K562 (cell line): ENCODE results near the gene ZDHHC16. TPM values are rescaled to one million over a fixed set of nuclear protein-coding genes. Genes with fewer than 3 reads are reported as not detected.

Experiments used
- BRF1 ChIP-seq: IDR thresholded peaks from 3 replicates; pipeline ENCODE4 v1.6.1; 2011; ENCODE audit warnings: borderline replicate concordance, mild to moderate bottlenecking; ENCODE audit not compliant: insufficient read length; ENCODE audit errors: extremely low read depth
- CCNT2 ChIP-seq: IDR thresholded peaks from 2 replicates; pipeline ENCODE4 v1.6.1; 2011; ENCODE audit warnings: borderline replicate concordance, low read depth, mild to moderate bottlenecking, moderate library complexity, mixed read lengths, low read length; ENCODE audit not compliant: insufficient read length; ENCODE audit errors: extremely low read depth
- EGR1 ChIP-seq: fragments of 450-650 bp; conservative IDR thresholded peaks from 2 replicates; pipeline ENCODE4 v1.6.1; 2017; ENCODE audit warnings: mild to moderate bottlenecking
- EZH2 ChIP-seq: IDR thresholded peaks from 2 replicates; pipeline ENCODE4 v1.6.1; 2012; ENCODE audit warnings: low read depth, mild to moderate bottlenecking, inconsistent platforms, low read length, borderline replicate concordance
- FOXA3 ChIP-seq, 2 experiments: fragments of 450-650 bp in 1 of 2; sonication (generic) in 1 of 2; formaldehyde crosslinking; IDR thresholded peaks in 1 of 2; conservative IDR thresholded peaks in 1 of 2; 2 replicates each; pipeline versions ENCODE4 v1.4.0 to v1.8.0; 2020 to 2022; ENCODE audit warnings: mild to moderate bottlenecking in 2 of 2, missing genetic modification reagents in 1 of 2
- FOXJ3 ChIP-seq: sonication (generic); formaldehyde crosslinking; IDR thresholded peaks from 2 replicates; pipeline ENCODE4 v1.4.0; 2020; ENCODE audit warnings: mild to moderate bottlenecking, missing genetic modification reagents
- GTF2E2 ChIP-seq: fragments of 200-800 bp; sonication (Bioruptor generic); IDR thresholded peaks from 2 replicates; pipeline ENCODE4 v1.6.1; 2016; ENCODE audit warnings: missing genetic modification characterization, missing compliant biosample characterization
- JUN ChIP-seq, 2 experiments: sonication (generic) in 1 of 2; formaldehyde crosslinking in 1 of 2; IDR thresholded peaks; 2 replicates each; pipeline versions ENCODE4 v1.6.1 to v1.8.0; 2012 to 2022; ENCODE audit warnings: borderline replicate concordance in 2 of 2, mild to moderate bottlenecking in 2 of 2, improper control_type of control experiment in 1 of 2, low read depth in 1 of 2, low read length in 1 of 2, missing genetic modification reagents in 1 of 2
- LCOR ChIP-seq: sonication (generic); formaldehyde crosslinking; IDR thresholded peaks from 2 replicates; pipeline ENCODE4 v1.8.0; 2022; ENCODE audit warnings: mild to moderate bottlenecking, missing genetic modification reagents
- NFIC ChIP-seq: fragments of 450-650 bp; IDR thresholded peaks from 2 replicates; pipeline ENCODE4 v1.6.1; 2017; ENCODE audit warnings: mild to moderate bottlenecking, inconsistent platforms
- NFRKB ChIP-seq: fragments of 450-650 bp; IDR thresholded peaks from 2 replicates; pipeline ENCODE4 v1.6.1; 2016; ENCODE audit warnings: low read depth
- NKRF ChIP-seq: fragments of 450-650 bp; IDR thresholded peaks from 2 replicates; pipeline ENCODE4 v1.6.1; 2016; ENCODE audit warnings: borderline replicate concordance
- POU5F1 ChIP-seq: fragments of 150-350 bp; IDR thresholded peaks from 2 replicates; pipeline ENCODE4 v1.6.1; 2014; ENCODE audit warnings: borderline replicate concordance, low read length, low read depth, mild to moderate bottlenecking; ENCODE audit not compliant: partially characterized antibody
- RNF219 ChIP-seq: fragments of 250-450 bp; sonication (Bioruptor Pico); IDR thresholded peaks from 2 replicates; pipeline ENCODE4 v1.5.0; 2022; ENCODE audit warnings: mild to moderate bottlenecking
- RUNX1 ChIP-seq: sonication (generic); IDR thresholded peaks from 2 replicates; pipeline ENCODE4 v1.6.1; 2016; ENCODE audit warnings: antibody characterized with exemption, low read depth
- SLC30A9 ChIP-seq: fragments of 250-450 bp; sonication (Bioruptor Pico); IDR thresholded peaks from 2 replicates; pipeline ENCODE4 v1.8.0; 2022; ENCODE audit warnings: mild to moderate bottlenecking, moderate library complexity
- SMAD4 ChIP-seq: fragments of 250-450 bp; sonication (Bioruptor Pico); conservative IDR thresholded peaks from 2 replicates; pipeline ENCODE4 v1.8.0; 2021; ENCODE audit warnings: inconsistent platforms, mild to moderate bottlenecking, moderate library complexity
- TBP ChIP-seq: optimal IDR thresholded peaks from 2 replicates; pipeline ENCODE3; 2011; ENCODE audit warnings: low read depth, low read length, improper control_type of control experiment
- ZBTB1 ChIP-seq: sonication (generic); formaldehyde crosslinking; IDR thresholded peaks from 2 replicates; pipeline ENCODE4 v1.8.1; 2023; ENCODE audit warnings: missing genetic modification reagents, low read depth, mild to moderate bottlenecking, borderline replicate concordance
- ZNF134 ChIP-seq: fragments of 250-450 bp; sonication (Bioruptor Pico); conservative IDR thresholded peaks from 2 replicates; pipeline ENCODE4 v1.4.0; 2020
- ZNF280B ChIP-seq: fragments of 250-450 bp; sonication (Bioruptor Pico); IDR thresholded peaks from 2 replicates; pipeline ENCODE4 v1.5.1; 2021; ENCODE audit warnings: mild to moderate bottlenecking
- ZNF41 ChIP-seq: fragments of 250-450 bp; sonication (Bioruptor Pico); conservative IDR thresholded peaks from 2 replicates; pipeline ENCODE4 v1.4.0; 2020; ENCODE audit warnings: mild to moderate bottlenecking
- ZNF57 ChIP-seq: fragments of 450-650 bp; formaldehyde crosslinking; IDR thresholded peaks from 2 replicates; pipeline ENCODE4 v1.4.0; 2020; ENCODE audit warnings: mild to moderate bottlenecking, moderate library complexity
- polyA plus RNA-seq, 8 experiments: library from polyadenylated mRNA; depleted of rRNA in 4 of 8; stranded (reverse) in 5 of 8; unstranded in 3 of 8; fragments of >200 nt; fragmentation: Nextera tagmentation in 2 of 8; fragmentation: Illumina TruSeq in 1 of 8; extraction: Ambion mirVana in 2 of 8; extraction: Trizol in 1 of 8; gene quantifications; 2 replicates each; pipeline versions ENCODE4 v1.2.1 to v1.2.3, GENCODE V29; 2011 to 2014; ENCODE audit warnings: inconsistent platforms in 1 of 8, missing spikeins in 1 of 8
- total RNA-seq, 7 experiments: library from RNA; depleted of rRNA in 6 of 7; stranded (reverse); fragments of >200 nt in 6 of 7; fragmentation: Illumina TruSeq in 2 of 7; extraction: Trizol in 2 of 7; gene quantifications; 2 replicates each; pipeline versions ENCODE4 v1.2.1 to v1.2.3, GENCODE V29; 2011 to 2021; ENCODE audit warnings: low replicate concordance in 1 of 7

ZDHHC16 gene
- total and polyA plus RNA-seq, 9 of the 15 experiments (the other 6 are each of a cell fraction or from before 2014, with no cell fraction given), result 12.5 to 33.8 (median 21.3) TPM

- no peak for TF ChIP-seq RNF219 (CRISPR knock-in tag)
- TF ChIP-seq NFIC, result peak; percentile 40
- no peak for TF ChIP-seq ZNF280B (CRISPR knock-in tag)
- TF ChIP-seq NKRF, result no peak
- TF ChIP-seq ZNF41 (CRISPR knock-in tag), result no peak
- no peak for TF ChIP-seq ZNF57 (CRISPR knock-in tag)
- TF ChIP-seq GTF2E2 (tag), result no peak
- TF ChIP-seq EZH2, result no peak
- TF ChIP-seq TBP, result peak; percentile 23
- no peak for TF ChIP-seq FOXJ3 (CRISPR knock-in tag)
- no peak for TF ChIP-seq FOXA3 (CRISPR knock-in tag; conservative IDR thresholded peaks at IDR 0.05 in 1 of 2, IDR thresholded peaks at IDR 0.05 in 1 of 2)
- no peak for TF ChIP-seq POU5F1
- TF ChIP-seq SMAD4 (CRISPR knock-in tag), result 0 out of 2 replicates have a peak, but pooled peaks have one; percentile 29
- TF ChIP-seq BRF1, result no peak
- TF ChIP-seq NFRKB, result no peak
- TF ChIP-seq ZBTB1, result no peak
- TF ChIP-seq LCOR, result peak; percentile 52; the same call in 1 of the 2 replicates
- TF ChIP-seq ZNF134 (CRISPR knock-in tag), result no peak
- TF ChIP-seq EGR1, result no peak
- no peak for TF ChIP-seq JUN (IDR thresholded peaks at IDR 0.05; ENCODE audit: borderline replicate concordance, low read depth, low read length)
- no peak for TF ChIP-seq JUN (CRISPR knock-in tag; IDR thresholded peaks at IDR 0.05; ENCODE audit: borderline replicate concordance)
- TF ChIP-seq RUNX1, result no peak
- TF ChIP-seq CCNT2, result peak; percentile 54
- no peak for TF ChIP-seq SLC30A9 (CRISPR knock-in tag)
Measured at GRCh38 chr10:97425964-97426775, 19.8 kb upstream of the ZDHHC16 start, which contains the start of gene PGAM1 (continued).
